PC-9 (cell line): ENCODE results near the gene FNDC3B. TPM values are rescaled to one million over a fixed set of nuclear protein-coding genes. Genes with fewer than 3 reads are reported as not detected.

Source experiments
- BruUV-seq: library from RNA; stranded (reverse); fragments of 400-500 nt; replicated peaks from 2 replicates; lab custom pipeline; 2021; lab: Mats Ljungman, UMichigan
- CTCF ChIA-PET: fragments of 300-600 bp; sonication (Branson Sonifier 250); formaldehyde crosslinking; loops from one replicate; lab custom pipeline; 2022; ENCODE audit warnings: antibody characterized with exemption; lab: Charles Lee
- POLR2A ChIA-PET: fragments of 300-600 bp; sonication (Branson Sonifier 250); formaldehyde crosslinking; loops from one replicate; lab custom pipeline; 2022; ENCODE audit warnings: antibody characterized with exemption; ENCODE audit not compliant: unreplicated experiment; lab: Charles Lee
- DNase-seq, 2 experiments: peaks; one replicate each; pipeline versions ENCODE4 v3.0.0 to v3.0.0-alpha.2; 2015 to 2022; ENCODE audit warnings: mixed read lengths in 1 of 2
- H2AFZ ChIP-seq: fragments of 200-600 bp; sonication (generic); 2 replicates; pipeline ENCODE4 v1.8.1; 2017; ENCODE audit warnings: antibody characterized with exemption
- H3F3A ChIP-seq: fragments of 200-600 bp; sonication (generic); 2 replicates; pipeline ENCODE4 v1.8.1; 2017; ENCODE audit warnings: antibody characterized with exemption, mild to moderate bottlenecking, low read depth; ENCODE audit not compliant: insufficient read depth
- H3K27ac ChIP-seq: fragments of 200-600 bp; sonication (generic); 2 replicates; pipeline ENCODE4 v1.6.1; 2016; ENCODE audit warnings: mixed run types
- H3K27me3 ChIP-seq: fragments of 200-600 bp; sonication (generic); 2 replicates; pipeline ENCODE4 v1.6.1; 2016; ENCODE audit warnings: low read depth, mixed run types; ENCODE audit not compliant: insufficient read depth
- H3K36me3 ChIP-seq: fragments of 200-600 bp; sonication (generic); 2 replicates; pipeline ENCODE4 v1.6.1; 2016; ENCODE audit warnings: low read depth, mixed run types
- H3K4me1 ChIP-seq: fragments of 200-600 bp; sonication (generic); replicated peaks from 2 replicates; pipeline ENCODE4 v1.6.1; 2016; ENCODE audit warnings: mixed run types; ENCODE audit not compliant: insufficient read depth
- H3K4me2 ChIP-seq: fragments of 200-600 bp; sonication (generic); 2 replicates; pipeline ENCODE4 v1.6.1; 2017; ENCODE audit warnings: mixed run types
- H3K4me3 ChIP-seq: fragments of 200-600 bp; sonication (generic); 2 replicates; pipeline ENCODE4 v1.6.1; 2016; ENCODE audit warnings: mixed run types
- H3K79me2 ChIP-seq: fragments of 200-600 bp; sonication (generic); 2 replicates; pipeline ENCODE4 v1.6.1; 2017; ENCODE audit warnings: low read depth, mixed run types
- H3K9me2 ChIP-seq: fragments of 200-600 bp; sonication (generic); 2 replicates; pipeline ENCODE4 v1.8.1; 2017; ENCODE audit warnings: mild to moderate bottlenecking; ENCODE audit not compliant: insufficient read depth
- H3K9me3 ChIP-seq: fragments of 200-600 bp; sonication (generic); 2 replicates; pipeline ENCODE4 v1.8.1; 2016; ENCODE audit warnings: low read depth; ENCODE audit not compliant: insufficient read depth
- H4K20me1 ChIP-seq: fragments of 200-600 bp; sonication (generic); 2 replicates; pipeline ENCODE4 v1.8.1; 2017; ENCODE audit not compliant: insufficient read depth
- EZH2 ChIP-seq: fragments of 200-600 bp; sonication (generic); IDR thresholded peaks from 2 replicates; pipeline ENCODE4 v1.8.0; 2017; ENCODE audit warnings: antibody characterized with exemption, low read depth
- intact Hi-C: fragments of 100-400 bp; cut with micrococcal nuclease; formaldehyde crosslinking; loops from one replicate; pipeline ENCODE4 v1.10.0; 2022; ENCODE audit not compliant: unreplicated experiment
- total RNA-seq: library from RNA; stranded (reverse); gene quantifications from 2 replicates; pipeline ENCODE4 v1.2.3, GENCODE V29; 2021
- TF ChIP-seq, protein P1 (sequence below): fragments of 200-600 bp; sonication (generic); conservative IDR thresholded peaks from 2 replicates; pipeline ENCODE4 v1.6.1; 2017; ENCODE audit warnings: mixed run types, antibody characterized with exemption, mild to moderate bottlenecking, moderate library complexity

FNDC3B gene
- total RNA-seq, 1 experiment from 2014 or later: 106 TPM

DNA sequence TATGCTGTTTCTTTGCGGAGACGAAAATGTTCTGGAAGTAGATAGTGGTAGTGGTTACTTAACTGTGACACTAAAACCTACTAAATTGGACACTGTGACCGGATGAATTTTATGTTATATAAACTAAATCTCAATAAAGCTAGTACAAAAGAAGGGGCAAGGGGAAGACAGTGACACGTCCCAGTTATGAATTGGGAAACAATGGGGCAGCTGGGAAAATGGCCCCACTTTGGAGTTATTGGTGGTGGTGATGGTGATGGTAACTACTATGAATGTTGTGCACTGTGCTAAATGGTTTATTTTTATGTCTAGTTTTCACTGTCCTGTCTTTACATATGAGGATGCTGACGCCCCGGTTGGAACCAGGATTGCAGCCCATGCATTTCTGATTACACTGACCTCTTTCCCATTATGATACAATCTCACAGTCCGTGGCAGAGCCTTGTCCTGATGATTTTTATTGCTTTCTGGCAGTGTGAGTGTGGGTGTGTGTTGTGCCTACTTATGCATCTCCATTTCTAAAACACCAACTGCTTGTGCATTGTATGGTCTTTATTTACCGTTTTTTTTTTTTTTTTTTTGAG is 192.0 kb downstream of the FNDC3B start:
- Histone ChIP-seq H3K9me3 (no peaks in the 10 kb centered on the region; the same call in 1 of the 2 replicates), H3K36me3 (peaks cover 87% of the 10 kb centered on the region), H2AFZ (no peak overlapping the region), H3F3A (peaks cover 83% of the 10 kb centered on the region), H3K27me3 (no peaks in the 10 kb centered on the region), H3K27ac (no peak overlapping the region), H3K4me3 (no peak overlapping the region), H3K79me2 (peaks cover 98% of the 10 kb centered on the region), H3K4me1 (no peaks in the 10 kb centered on the region), H3K4me2 (no peak overlapping the region), H3K9me2 (no peaks in the 10 kb centered on the region), H4K20me1 (peaks cover 66% of the 10 kb centered on the region)
- TF ChIP-seq, protein P1, sequence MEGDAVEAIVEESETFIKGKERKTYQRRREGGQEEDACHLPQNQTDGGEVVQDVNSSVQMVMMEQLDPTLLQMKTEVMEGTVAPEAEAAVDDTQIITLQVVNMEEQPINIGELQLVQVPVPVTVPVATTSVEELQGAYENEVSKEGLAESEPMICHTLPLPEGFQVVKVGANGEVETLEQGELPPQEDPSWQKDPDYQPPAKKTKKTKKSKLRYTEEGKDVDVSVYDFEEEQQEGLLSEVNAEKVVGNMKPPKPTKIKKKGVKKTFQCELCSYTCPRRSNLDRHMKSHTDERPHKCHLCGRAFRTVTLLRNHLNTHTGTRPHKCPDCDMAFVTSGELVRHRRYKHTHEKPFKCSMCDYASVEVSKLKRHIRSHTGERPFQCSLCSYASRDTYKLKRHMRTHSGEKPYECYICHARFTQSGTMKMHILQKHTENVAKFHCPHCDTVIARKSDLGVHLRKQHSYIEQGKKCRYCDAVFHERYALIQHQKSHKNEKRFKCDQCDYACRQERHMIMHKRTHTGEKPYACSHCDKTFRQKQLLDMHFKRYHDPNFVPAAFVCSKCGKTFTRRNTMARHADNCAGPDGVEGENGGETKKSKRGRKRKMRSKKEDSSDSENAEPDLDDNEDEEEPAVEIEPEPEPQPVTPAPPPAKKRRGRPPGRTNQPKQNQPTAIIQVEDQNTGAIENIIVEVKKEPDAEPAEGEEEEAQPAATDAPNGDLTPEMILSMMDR: no peak
- TF ChIP-seq EZH2: no peak
- DNase-seq: no peak
- ChIA-PET CTCF (no interaction called here), POLR2A (no interaction called here)
- intact Hi-C loops: no loop called here
- BruUV-seq: no TSS peak

DNA sequence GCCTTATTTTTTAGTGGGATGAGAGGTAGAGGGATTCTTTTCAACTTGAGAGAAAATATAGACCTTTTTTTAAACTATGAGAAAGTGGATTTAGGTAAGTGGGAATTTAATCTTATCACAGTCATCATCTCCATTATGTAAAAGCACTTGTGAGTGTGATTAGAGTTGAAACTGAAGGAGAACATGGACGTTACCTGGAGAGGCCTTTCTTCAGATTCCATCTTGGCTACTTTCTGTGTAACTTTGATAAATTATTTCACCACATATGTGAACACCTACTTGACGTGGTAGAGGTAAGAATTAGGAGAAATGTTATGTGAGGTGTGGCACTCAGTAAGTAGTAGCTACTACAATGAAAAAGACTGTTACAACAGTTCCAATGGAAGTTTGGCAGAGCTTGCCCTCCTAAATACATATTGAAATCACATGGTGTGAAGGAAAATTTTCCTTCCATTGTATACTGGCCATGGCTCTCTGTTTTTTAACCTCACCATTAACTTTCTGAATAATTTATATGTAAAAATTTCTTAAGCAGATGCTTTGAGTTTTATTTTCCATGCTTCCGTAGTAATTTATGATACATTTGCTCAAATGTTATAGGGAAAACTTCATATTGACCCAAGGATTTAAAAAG is 193.3 kb downstream of the FNDC3B start:
- ChIA-PET CTCF (no interaction called here), POLR2A (no interaction called here)
- TF ChIP-seq EZH2: no peak
- TF ChIP-seq, protein P1: no peak
- H4K20me1 ChIP-seq: peaks cover 55% of the 10 kb centered on the region
- BruUV-seq: no TSS peak
- no peak overlapping the region for H3K4me3 ChIP-seq
- H3F3A ChIP-seq: peaks cover 81% of the 10 kb centered on the region
- DNase-seq: no peak
- peak overlapping the region; percentile 6; the same call in 1 of the 2 replicates for H3K27ac ChIP-seq
- no peak overlapping the region for H2AFZ ChIP-seq
- peaks cover 98% of the 10 kb centered on the region for H3K79me2 ChIP-seq
- no peaks in the 10 kb centered on the region for H3K27me3 ChIP-seq
- H3K9me2 ChIP-seq: no peaks in the 10 kb centered on the region
- no peaks in the 10 kb centered on the region for H3K4me1 ChIP-seq
- H3K4me2 ChIP-seq: no peak overlapping the region
- peaks cover 84% of the 10 kb centered on the region for H3K36me3 ChIP-seq
- no peaks in the 10 kb centered on the region; the same call in 1 of the 2 replicates for H3K9me3 ChIP-seq
- intact Hi-C loops: no loop called here

- H3K36me3 ChIP-seq: peaks cover 82% of the 10 kb centered on the region
- no peaks in the 10 kb centered on the region; the same call in 1 of the 2 replicates for H3K9me3 ChIP-seq
- no peaks in the 10 kb centered on the region for H3K4me1 ChIP-seq
- ChIA-PET CTCF (no interaction called here), POLR2A (no interaction called here)
- intact Hi-C loops: no loop called here
- TF ChIP-seq, protein P1: no peak
- no peak for TF ChIP-seq EZH2
- no peaks in the 10 kb centered on the region for H3K27me3 ChIP-seq
- no peak overlapping the region; the same call in 1 of the 2 replicates for H3K27ac ChIP-seq
- no peak for DNase-seq
- no peak overlapping the region for H2AFZ ChIP-seq
- no peak overlapping the region for H3K4me3 ChIP-seq
- H4K20me1 ChIP-seq: peaks cover 47% of the 10 kb centered on the region
- H3K79me2 ChIP-seq: peaks cover 98% of the 10 kb centered on the region
- H3K9me2 ChIP-seq: no peaks in the 10 kb centered on the region
- peaks cover 74% of the 10 kb centered on the region for H3F3A ChIP-seq
- no TSS peak for BruUV-seq
- H3K4me2 ChIP-seq: no peak overlapping the region
These were observed 194.3 kb downstream of the FNDC3B start for GRCh38 chr3:172233474-172234277.
